KMS-11 (cell line): ENCODE measurements around the gene GPR68.
"Not testable (repeated sequence)": the region's sequence is repeated elsewhere in the genome, so short reads cannot be mapped to it uniquely, and the experiment has no call there.

ENCODE experiments used
- H2AFZ ChIP-seq: fragments of 200-600 bp; sonication (generic); 2 replicates; pipeline ENCODE4 v1.6.1; 2016; ENCODE audit warnings: antibody characterized with exemption, mixed run types, low read depth
- H3K27ac ChIP-seq: fragments of 200-600 bp; sonication (generic); 2 replicates; pipeline ENCODE4 v1.6.1; 2016; ENCODE audit warnings: mild to moderate bottlenecking, mixed run types
- H3K27me3 ChIP-seq: fragments of 200-600 bp; sonication (generic); 2 replicates; pipeline ENCODE4 v1.6.1; 2017; ENCODE audit warnings: mild to moderate bottlenecking, low read depth, mixed run types, moderate library complexity; ENCODE audit not compliant: insufficient read depth
- H3K36me3 ChIP-seq: fragments of 200-600 bp; sonication (generic); 2 replicates; pipeline ENCODE4 v1.6.1; 2017; ENCODE audit warnings: mild to moderate bottlenecking, mixed run types; ENCODE audit not compliant: insufficient read depth
- H3K4me1 ChIP-seq: fragments of 200-600 bp; sonication (generic); 2 replicates; pipeline ENCODE4 v1.6.1; 2016; ENCODE audit warnings: mild to moderate bottlenecking, low read depth, mixed run types; ENCODE audit not compliant: poor library complexity, severe bottlenecking
- H3K4me2 ChIP-seq: fragments of 200-600 bp; sonication (generic); 2 replicates; pipeline ENCODE4 v1.7.0; 2016; ENCODE audit warnings: mild to moderate bottlenecking, mixed run types
- H3K4me3 ChIP-seq: fragments of 200-600 bp; sonication (generic); IDR thresholded peaks from 2 replicates; pipeline ENCODE4 v1.6.1; 2017; ENCODE audit warnings: low read depth, low read length, mixed read lengths; ENCODE audit not compliant: insufficient read depth
- H3K79me2 ChIP-seq: fragments of 200-600 bp; sonication (generic); 2 replicates; pipeline ENCODE4 v1.6.1; 2016; ENCODE audit warnings: low read depth, mixed run types; ENCODE audit not compliant: insufficient read depth
- H3K9ac ChIP-seq: fragments of 200-600 bp; sonication (generic); 2 replicates; pipeline ENCODE4 v1.6.1; 2016; ENCODE audit warnings: mild to moderate bottlenecking, mixed run types
- H4K20me1 ChIP-seq: fragments of 200-600 bp; sonication (generic); 2 replicates; pipeline ENCODE4 v1.6.1; 2016; ENCODE audit warnings: mild to moderate bottlenecking, mixed run types; ENCODE audit not compliant: insufficient read depth
- CTCF ChIP-seq: fragments of 200-600 bp; sonication (generic); conservative IDR thresholded peaks from 2 replicates; pipeline ENCODE4 v1.6.1; 2017; ENCODE audit warnings: low read depth, mild to moderate bottlenecking, antibody characterized with exemption, low read length, moderate library complexity, mixed read lengths

GPR68 gene

GRCh38 chr14:91250912-91251311 lies 6.4 kb upstream of the GPR68 start:
- Histone ChIP-seq H3K36me3 (no peaks in the 10 kb centered on the region), H3K4me2 (peak overlapping the region; percentile 63; the same call in 1 of the 2 replicates), H3K4me3 (no peak overlapping the region), H3K27ac (peak overlapping the region; percentile 70), H3K9ac (no peak overlapping the region), H3K27me3 (no peaks in the 10 kb centered on the region), H4K20me1 (no peaks in the 10 kb centered on the region), H2AFZ (no peak overlapping the region), H3K4me1 (peaks cover 78% of the 10 kb centered on the region), H3K79me2 (no peaks in the 10 kb centered on the region)
- no peak for TF ChIP-seq CTCF

- peak overlapping the region; percentile 70 for H3K27ac ChIP-seq
- H3K27me3 ChIP-seq, result no peaks in the 10 kb centered on the region
- no peak overlapping the region for H3K4me3 ChIP-seq
- H4K20me1 ChIP-seq, result no peaks in the 10 kb centered on the region
- H3K79me2 ChIP-seq, result no peaks in the 10 kb centered on the region
- H3K4me1 ChIP-seq, result peaks cover 86% of the 10 kb centered on the region
- peak overlapping the region; percentile 63 for H3K4me2 ChIP-seq
- H3K36me3 ChIP-seq, result no peaks in the 10 kb centered on the region
- peak overlapping the region; percentile 20; the same call in 1 of the 2 replicates for H3K9ac ChIP-seq
- peak overlapping the region; percentile 38; the same call in 1 of the 2 replicates for H2AFZ ChIP-seq
- no peak for TF ChIP-seq CTCF
These were observed 5.5 kb upstream of the GPR68 start for GRCh38 chr14:91249841-91250616.

GRCh38 chr14:91246051-91246852 lies 1.7 kb upstream of the GPR68 start:
- no peaks in the 10 kb centered on the region for H3K36me3 ChIP-seq
- no peak overlapping the region; the same call in 1 of the 2 replicates for H3K27ac ChIP-seq
- H3K4me2 ChIP-seq, result peak overlapping the region; percentile 29; the same call in 1 of the 2 replicates
- TF ChIP-seq CTCF, result no peak
- no peak overlapping the region for H3K9ac ChIP-seq
- H3K27me3 ChIP-seq, result no peaks in the 10 kb centered on the region
- no peak overlapping the region for H2AFZ ChIP-seq
- no peaks in the 10 kb centered on the region for H3K79me2 ChIP-seq
- no peaks in the 10 kb centered on the region for H4K20me1 ChIP-seq
- no peak overlapping the region for H3K4me3 ChIP-seq
- H3K4me1 ChIP-seq, result peaks cover 89% of the 10 kb centered on the region

GRCh38 chr14:91245616-91246015 lies 1.1 kb upstream of the GPR68 start:
- not testable (repeated sequence) for H4K20me1 ChIP-seq, H3K79me2 ChIP-seq, H3K9ac ChIP-seq, H3K4me2 ChIP-seq, H3K4me3 ChIP-seq, H3K27me3 ChIP-seq, H3K36me3 ChIP-seq, H2AFZ ChIP-seq, H3K27ac ChIP-seq
- peaks cover 83% of the 10 kb centered on the region for H3K4me1 ChIP-seq

GRCh38 chr14:91245029-91245428 lies 525 bp upstream of the GPR68 start:
- H3K36me3 ChIP-seq, result no peaks in the 10 kb centered on the region
- no peak overlapping the region for H3K27ac ChIP-seq
- H3K4me1 ChIP-seq, result peaks cover 77% of the 10 kb centered on the region
- no peaks in the 10 kb centered on the region for H3K27me3 ChIP-seq
- no peak for TF ChIP-seq CTCF
- H2AFZ ChIP-seq, result no peak overlapping the region
- no peaks in the 10 kb centered on the region for H4K20me1 ChIP-seq
- H3K4me3 ChIP-seq, result no peak overlapping the region
- no peak overlapping the region for H3K9ac ChIP-seq
- no peaks in the 10 kb centered on the region for H3K79me2 ChIP-seq
- H3K4me2 ChIP-seq, result peak overlapping the region; percentile 64; the same call in 1 of the 2 replicates
